Measurements from ENCODE around the gene ZSWIM9.

The ZSWIM9 gene

DNA sequence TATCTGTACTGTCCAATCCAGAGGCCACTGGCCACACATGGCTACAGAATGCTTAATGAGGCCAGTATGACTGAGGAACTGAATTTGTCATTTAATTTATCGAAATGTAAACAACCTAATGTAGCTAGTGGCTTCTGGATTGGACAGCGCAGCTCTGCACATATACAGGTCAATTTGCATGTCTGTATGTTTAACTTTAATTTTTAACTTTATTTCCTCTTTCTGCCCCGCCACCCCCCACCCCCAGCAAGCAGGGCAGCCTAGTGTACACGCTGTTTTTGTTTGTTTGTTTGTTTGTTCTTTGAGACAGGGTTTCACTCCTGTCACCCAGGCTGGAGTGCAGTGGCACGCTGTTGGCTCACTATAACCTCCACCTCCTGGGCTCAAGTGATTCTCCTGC lies 15.5 kb downstream of the ZSWIM9 start:
- DNase-seq (ENCODE audit: extremely low read depth, insufficient read length), result no peak
- H3K4me3 ChIP-seq (replicated peaks; ENCODE audit: low read depth, low read length), result no peak overlapping the region
- no peaks in the 10 kb centered on the region for H3K27me3 ChIP-seq (replicated peaks; ENCODE audit: control insufficient read depth, insufficient read depth, low read length)
- TF ChIP-seq, protein P1, sequence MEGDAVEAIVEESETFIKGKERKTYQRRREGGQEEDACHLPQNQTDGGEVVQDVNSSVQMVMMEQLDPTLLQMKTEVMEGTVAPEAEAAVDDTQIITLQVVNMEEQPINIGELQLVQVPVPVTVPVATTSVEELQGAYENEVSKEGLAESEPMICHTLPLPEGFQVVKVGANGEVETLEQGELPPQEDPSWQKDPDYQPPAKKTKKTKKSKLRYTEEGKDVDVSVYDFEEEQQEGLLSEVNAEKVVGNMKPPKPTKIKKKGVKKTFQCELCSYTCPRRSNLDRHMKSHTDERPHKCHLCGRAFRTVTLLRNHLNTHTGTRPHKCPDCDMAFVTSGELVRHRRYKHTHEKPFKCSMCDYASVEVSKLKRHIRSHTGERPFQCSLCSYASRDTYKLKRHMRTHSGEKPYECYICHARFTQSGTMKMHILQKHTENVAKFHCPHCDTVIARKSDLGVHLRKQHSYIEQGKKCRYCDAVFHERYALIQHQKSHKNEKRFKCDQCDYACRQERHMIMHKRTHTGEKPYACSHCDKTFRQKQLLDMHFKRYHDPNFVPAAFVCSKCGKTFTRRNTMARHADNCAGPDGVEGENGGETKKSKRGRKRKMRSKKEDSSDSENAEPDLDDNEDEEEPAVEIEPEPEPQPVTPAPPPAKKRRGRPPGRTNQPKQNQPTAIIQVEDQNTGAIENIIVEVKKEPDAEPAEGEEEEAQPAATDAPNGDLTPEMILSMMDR (IDR thresholded peaks at IDR 0.05; ENCODE audit: insufficient read depth, low read length, poor library complexity, severe bottlenecking), result no peak
- peaks cover 4% of the 10 kb centered on the region for H3K36me3 ChIP-seq (ENCODE audit: control insufficient read depth, insufficient read depth, low read length)

DNA sequence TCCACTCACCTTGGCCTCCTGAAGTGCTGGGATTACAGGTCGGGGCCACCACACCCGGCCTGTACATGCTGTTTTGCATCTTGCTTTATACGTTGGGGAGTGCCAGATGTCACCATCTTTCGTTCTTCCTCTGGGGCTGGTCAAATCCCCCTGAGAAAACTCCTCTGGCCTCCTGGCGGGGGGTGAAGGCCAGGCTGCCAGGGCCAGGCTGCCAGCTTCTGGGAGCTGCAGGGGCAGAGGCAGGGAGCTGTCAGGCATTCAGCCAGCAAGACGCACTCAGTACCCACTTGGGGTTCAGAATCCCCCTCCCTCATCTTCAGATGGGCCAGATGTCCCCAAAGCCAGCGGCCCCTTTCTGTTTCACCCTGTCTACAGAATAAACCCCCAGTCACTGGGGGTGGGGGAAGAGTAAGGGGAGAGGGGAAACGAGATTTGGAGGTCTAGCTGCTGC lies 16.1 kb downstream of the ZSWIM9 start:
- Histone ChIP-seq H3K27me3 (replicated peaks; ENCODE audit: control insufficient read depth, insufficient read depth, low read length) (no peaks in the 10 kb centered on the region), H3K4me3 (replicated peaks; ENCODE audit: low read depth, low read length) (0 out of 2 replicates have a peak overlapping the region, but pooled peaks have one; percentile 4), H3K36me3 (ENCODE audit: control insufficient read depth, insufficient read depth, low read length) (peaks cover 4% of the 10 kb centered on the region)
- TF ChIP-seq, protein P1 (IDR thresholded peaks at IDR 0.05; ENCODE audit: insufficient read depth, low read length, poor library complexity, severe bottlenecking), result no peak
- peak; percentile 63 for DNase-seq (ENCODE audit: extremely low read depth, insufficient read length)

DNA sequence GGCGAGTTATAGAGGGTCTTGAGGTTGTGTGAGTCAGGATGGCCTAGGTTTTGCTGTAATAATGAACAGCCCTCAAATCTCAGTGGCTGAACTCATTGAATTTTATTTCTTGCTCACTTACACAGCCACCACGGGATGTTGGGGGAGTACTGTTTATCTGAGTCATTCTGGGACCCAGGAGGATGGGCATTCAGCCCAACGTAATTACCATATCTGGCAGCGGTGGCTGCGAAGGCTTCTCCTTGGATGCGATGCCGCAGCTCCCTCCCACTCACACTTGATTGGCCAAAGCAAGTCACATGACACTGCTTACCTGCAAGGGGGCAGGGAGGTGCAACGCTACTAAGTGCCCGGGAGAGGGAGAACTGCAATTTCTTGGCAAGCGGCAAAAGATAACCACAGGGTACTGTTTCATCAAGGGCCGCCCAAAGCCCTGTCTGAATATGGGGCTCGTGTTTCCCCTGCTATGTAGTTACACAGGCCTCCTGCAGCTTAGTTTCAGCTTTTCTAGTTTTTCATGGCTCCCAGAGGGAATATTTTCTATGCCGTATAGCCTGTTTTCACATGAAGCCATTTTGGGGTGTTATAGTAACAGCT lies 19.9 kb downstream of the ZSWIM9 start:
- H3K36me3 ChIP-seq (ENCODE audit: control insufficient read depth, insufficient read depth, low read length), result peaks cover 2% of the 10 kb centered on the region
- H3K27me3 ChIP-seq (replicated peaks; ENCODE audit: control insufficient read depth, insufficient read depth, low read length), result no peaks in the 10 kb centered on the region
- TF ChIP-seq, protein P1 (IDR thresholded peaks at IDR 0.05; ENCODE audit: insufficient read depth, low read length, poor library complexity, severe bottlenecking), result no peak
- peak; percentile 57 for DNase-seq (ENCODE audit: extremely low read depth, insufficient read length)
- no peak overlapping the region for H3K4me3 ChIP-seq (replicated peaks; ENCODE audit: low read depth, low read length)

DNA sequence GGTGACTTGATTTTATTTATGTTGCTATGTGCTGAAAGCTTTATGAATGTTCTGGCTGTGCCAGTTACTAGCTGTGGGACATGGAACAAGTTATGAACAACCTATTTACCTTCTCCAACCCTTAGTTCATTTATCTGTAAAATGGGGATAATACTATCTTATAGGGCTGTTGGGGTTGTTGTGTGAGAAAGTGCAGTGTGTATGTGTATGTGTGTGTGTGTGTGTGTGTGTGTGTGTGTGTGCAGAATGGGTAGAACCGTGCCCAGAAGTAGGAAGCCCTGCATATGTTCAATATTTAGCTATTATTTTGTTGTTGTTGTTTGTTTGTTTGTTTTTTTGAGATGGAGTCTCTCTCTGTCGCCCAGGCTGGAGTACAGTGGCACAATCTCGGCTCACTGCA lies 20.4 kb downstream of the ZSWIM9 start:
- TF ChIP-seq, protein P1 (IDR thresholded peaks at IDR 0.05; ENCODE audit: insufficient read depth, low read length, poor library complexity, severe bottlenecking), result no peak
- Histone ChIP-seq H3K4me3 (replicated peaks; ENCODE audit: low read depth, low read length) (no peak overlapping the region), H3K36me3 (ENCODE audit: control insufficient read depth, insufficient read depth, low read length) (peaks cover 2% of the 10 kb centered on the region), H3K27me3 (replicated peaks; ENCODE audit: control insufficient read depth, insufficient read depth, low read length) (no peaks in the 10 kb centered on the region)
- no peak for DNase-seq (ENCODE audit: extremely low read depth, insufficient read length)

DNA sequence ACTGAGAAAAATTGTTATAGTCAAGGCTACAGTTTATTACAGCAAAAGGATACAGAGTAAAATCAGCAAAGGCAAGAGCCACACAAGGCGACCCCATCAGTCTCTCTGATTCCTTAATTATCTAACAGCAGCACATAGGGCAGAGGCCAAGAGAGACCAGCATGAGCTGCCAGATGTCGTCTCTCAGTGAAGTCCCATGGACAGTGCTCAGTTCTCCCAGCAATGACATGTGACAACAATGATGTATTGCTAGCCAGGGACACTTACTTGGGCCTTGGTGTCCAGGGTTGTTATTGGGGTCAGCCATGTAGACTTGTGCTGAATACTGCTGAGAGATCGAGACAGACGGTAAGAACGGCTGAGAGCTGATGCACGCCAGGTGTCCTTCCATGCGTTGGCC lies 22.3 kb downstream of the ZSWIM9 start:
- peaks cover 3% of the 10 kb centered on the region for H3K36me3 ChIP-seq (ENCODE audit: control insufficient read depth, insufficient read depth, low read length)

More for the DNA sequence above, 22.3 kb downstream of the ZSWIM9 start:
- no peak for DNase-seq (ENCODE audit: extremely low read depth, insufficient read length)
- Histone ChIP-seq H3K27me3 (replicated peaks; ENCODE audit: control insufficient read depth, insufficient read depth, low read length) (no peaks in the 10 kb centered on the region), H3K4me3 (replicated peaks; ENCODE audit: low read depth, low read length) (no peak overlapping the region)
- TF ChIP-seq, protein P1 (IDR thresholded peaks at IDR 0.05; ENCODE audit: insufficient read depth, low read length, poor library complexity, severe bottlenecking), result no peak
